Neural cell (in vitro differentiated cells): ENCODE data around the gene DCX. TPM values are rescaled to one million over a fixed set of nuclear protein-coding genes. Genes with fewer than 3 reads are reported as not detected.

Source experiments
- H2AFZ ChIP-seq: fragments of 200-600, 300-800 bp; sonication (generic), shearing (Covaris generic); 2 replicates; pipeline ENCODE4 v1.6.0; 2014; ENCODE audit warnings: low read depth, mild to moderate bottlenecking, antibody characterized with exemption, low read length, moderate library complexity
- H3F3A ChIP-seq: fragments of 200-600 bp; shearing (Covaris generic); 2 replicates; pipeline ENCODE4 v1.6.1; 2016; ENCODE audit warnings: mild to moderate bottlenecking, moderate library complexity, mixed read lengths, antibody characterized with exemption, low read length; ENCODE audit not compliant: insufficient read depth, poor library complexity, severe bottlenecking
- H3K27ac ChIP-seq: fragments of 200-600, 300-800 bp; sonication (generic), shearing (Covaris generic); 2 replicates; pipeline ENCODE4 v1.5.1; 2014; ENCODE audit warnings: mild to moderate bottlenecking, low read length, moderate library complexity
- H3K27me3 ChIP-seq: fragments of 300-800, 200-600 bp; sonication (generic), shearing (Covaris generic); 2 replicates; pipeline ENCODE4 v1.6.0; 2014; ENCODE audit warnings: mild to moderate bottlenecking, low read depth, low read length, moderate library complexity; ENCODE audit not compliant: insufficient read depth
- H3K36me3 ChIP-seq: fragments of 300-800, 200-600 bp; sonication (generic), shearing (Covaris generic); 2 replicates; pipeline ENCODE4 v1.5.1; 2014; ENCODE audit warnings: mild to moderate bottlenecking, antibody characterized with exemption, low read length, moderate library complexity; ENCODE audit not compliant: insufficient read depth
- H3K4me2 ChIP-seq: fragments of 300-800, 200-600 bp; sonication (generic), shearing (Covaris generic); 2 replicates; pipeline ENCODE4 v1.6.0; 2014; ENCODE audit warnings: mild to moderate bottlenecking, low read length
- H3K4me3 ChIP-seq: fragments of 300-800, 200-600 bp; sonication (generic), shearing (Covaris generic); 2 replicates; pipeline ENCODE4 v1.5.1; 2014; ENCODE audit warnings: mild to moderate bottlenecking, low read length, moderate library complexity
- H3K79me2 ChIP-seq: fragments of 200-600 bp; shearing (Covaris generic); replicated peaks from 2 replicates; pipeline ENCODE4 v1.6.0; 2014; ENCODE audit warnings: mild to moderate bottlenecking, low read length, moderate library complexity; ENCODE audit not compliant: insufficient read depth
- H3K9ac ChIP-seq: fragments of 300-800, 200-600 bp; sonication (generic), shearing (Covaris generic); 2 replicates; pipeline ENCODE4 v1.6.1; 2016; ENCODE audit warnings: mild to moderate bottlenecking, low read length, mixed read lengths
- H3K9me2 ChIP-seq: fragments of 200-600 bp; shearing (Covaris generic); 2 replicates; pipeline ENCODE4 v1.6.1; 2016; ENCODE audit warnings: mild to moderate bottlenecking, low read length, mixed read lengths; ENCODE audit not compliant: insufficient read depth
- H3K9me3 ChIP-seq: fragments of 200-600, 300-800 bp; sonication (generic), shearing (Covaris generic); 2 replicates; pipeline ENCODE4 v1.6.1; 2016; ENCODE audit warnings: mild to moderate bottlenecking, mixed run types, low read length, moderate library complexity, mixed read lengths
- H4K20me1 ChIP-seq: fragments of 200-600 bp; shearing (Covaris generic); 2 replicates; pipeline ENCODE4 v1.6.1; 2016; ENCODE audit warnings: mild to moderate bottlenecking, mixed run types; ENCODE audit not compliant: insufficient read depth
- CTCF ChIP-seq: fragments of 450-650 bp; IDR thresholded peaks from 2 replicates; pipeline ENCODE4 v1.5.1; 2014; ENCODE audit warnings: antibody characterized with exemption, mild to moderate bottlenecking, moderate library complexity; ENCODE audit not compliant: poor library complexity, severe bottlenecking
- EP300 ChIP-seq: fragments of 450-650 bp; conservative IDR thresholded peaks from 2 replicates; pipeline ENCODE4 v1.6.1; 2014; ENCODE audit warnings: antibody characterized with exemption, mild to moderate bottlenecking, moderate library complexity; ENCODE audit not compliant: poor library complexity, severe bottlenecking
- EZH2 ChIP-seq: fragments of 200-600, 300-800 bp; shearing (Covaris generic), sonication (generic); IDR thresholded peaks from 2 replicates; pipeline ENCODE4 v1.6.1; 2014; ENCODE audit warnings: antibody characterized with exemption, low read length, borderline replicate concordance, mild to moderate bottlenecking; ENCODE audit not compliant: insufficient read depth, poor library complexity, severe bottlenecking
- MXI1 ChIP-seq: fragments of 450-650 bp; conservative IDR thresholded peaks from 2 replicates; pipeline ENCODE4 v1.6.1; 2014; ENCODE audit warnings: antibody characterized with exemption, mild to moderate bottlenecking; ENCODE audit not compliant: poor library complexity, severe bottlenecking
- POLR2AphosphoS5 ChIP-seq: IDR thresholded peaks from 2 replicates; pipeline ENCODE4 v1.6.1; 2012
- RAD21 ChIP-seq: fragments of 450-650 bp; conservative IDR thresholded peaks from 2 replicates; pipeline ENCODE4 v1.6.1; 2014; ENCODE audit warnings: antibody characterized with exemption, mild to moderate bottlenecking, moderate library complexity
- REST ChIP-seq: IDR thresholded peaks from 2 replicates; pipeline ENCODE4 v1.6.1; 2012; ENCODE audit warnings: borderline replicate concordance
- SMC3 ChIP-seq: fragments of 450-650 bp; conservative IDR thresholded peaks from 2 replicates; pipeline ENCODE4 v1.6.1; 2014; ENCODE audit warnings: antibody characterized with exemption, mild to moderate bottlenecking, moderate library complexity; ENCODE audit not compliant: poor library complexity
- TAF1 ChIP-seq: IDR thresholded peaks from 2 replicates; pipeline ENCODE4 v1.6.1; 2012; ENCODE audit warnings: low read depth
- polyA plus RNA-seq: library from polyadenylated mRNA; depleted of rRNA; stranded (reverse); fragments of >200 nt; gene quantifications from 2 replicates; pipeline ENCODE4 v1.2.3, GENCODE V29; 2014

DCX gene
- polyA plus RNA-seq, 1 donor from 2014 or later: 180 TPM

- H3K79me2 ChIP-seq: peaks cover 62% of the 10 kb centered on the region
- TF ChIP-seq POLR2AphosphoS5 (peak; percentile 30), TAF1 (peak; percentile 16), REST (no peak), EP300 (no peak), MXI1 (no peak), EZH2 (no peak), CTCF (no peak), RAD21 (no peak), SMC3 (no peak)
- H3K9me2 ChIP-seq: no peaks in the 10 kb centered on the region
- peak overlapping the region; percentile 82 for H3K4me3 ChIP-seq
- H4K20me1 ChIP-seq: no peaks in the 10 kb centered on the region
- no peak overlapping the region for H3K4me2 ChIP-seq
- no peaks in the 10 kb centered on the region for H3K9me3 ChIP-seq
- H3K36me3 ChIP-seq: peaks cover 4% of the 10 kb centered on the region
- peak overlapping the region; percentile 98 for H3K9ac ChIP-seq
- H3K27ac ChIP-seq: peak overlapping the region; percentile 100
- H3K27me3 ChIP-seq: no peaks in the 10 kb centered on the region
- no peaks in the 10 kb centered on the region for H3F3A ChIP-seq
- H2AFZ ChIP-seq: no peak overlapping the region
These were observed 1.4 kb downstream of the DCX start for GRCh38 chrX:111410590-111411078.

GRCh38 chrX:111409326-111409725 is 2.7 kb downstream of the DCX start:
- no peaks in the 10 kb centered on the region for H3K9me3 ChIP-seq
- peak overlapping the region; percentile 89 for H3K4me2 ChIP-seq
- peaks cover 75% of the 10 kb centered on the region for H3K79me2 ChIP-seq
- H3F3A ChIP-seq: no peaks in the 10 kb centered on the region
- peak overlapping the region; percentile 98 for H3K9ac ChIP-seq
- no peak for TF ChIP-seq POLR2AphosphoS5
- no peak for TF ChIP-seq EP300
- TF ChIP-seq EZH2: no peak
- TF ChIP-seq SMC3: no peak
- TF ChIP-seq RAD21: no peak
- TF ChIP-seq CTCF: no peak
- no peak for TF ChIP-seq REST
- TF ChIP-seq MXI1: no peak
- TF ChIP-seq TAF1: no peak
- H4K20me1 ChIP-seq: peaks cover 5% of the 10 kb centered on the region
- H3K27ac ChIP-seq: peak overlapping the region; percentile 100
- H3K27me3 ChIP-seq: no peaks in the 10 kb centered on the region
- no peak overlapping the region for H2AFZ ChIP-seq
- H3K4me3 ChIP-seq: peak overlapping the region; percentile 82
- H3K36me3 ChIP-seq: peaks cover 4% of the 10 kb centered on the region
- no peaks in the 10 kb centered on the region for H3K9me2 ChIP-seq
